ENCODE results near the gene GSK3B.

GRCh38 chr3:119950666-119951325 is 143.5 kb downstream of the GSK3B start:
- no peak for TF ChIP-seq CTCF (IDR thresholded peaks at IDR 0.05)
- no peak for TF ChIP-seq POLR2A (IDR thresholded peaks at IDR 0.05)

Measured in stomach (tissue), 4 donors.